Astrocyte (in vitro differentiated cells and primary cell): ENCODE measurements around the gene IL5.

ENCODE experiments used
- CTCF ChIP-seq: IDR thresholded peaks from 2 replicates; pipeline ENCODE4 v1.5.1; 2011; ENCODE audit warnings: low read depth, mild to moderate bottlenecking, inconsistent platforms, low read length, moderate library complexity; ENCODE audit not compliant: insufficient read depth
- EZH2 ChIP-seq: IDR thresholded peaks from 2 replicates; pipeline ENCODE4 v1.6.1; 2012; ENCODE audit warnings: mild to moderate bottlenecking, low read length, inconsistent platforms; ENCODE audit not compliant: insufficient read depth

GRCh38 chr5:132504746-132505145 is 38.6 kb downstream of the IL5 start:
- TF ChIP-seq CTCF (no peak), EZH2 (no peak)
